NOMO-1 treated with dmso at 0.1 percent for 144 hours (cell line): ENCODE results near the gene MT1G.
"Not testable (repeated sequence)": the region's sequence is repeated elsewhere in the genome, so short reads cannot be mapped to it uniquely, and the experiment has no call there.

Experiments used
- DNase-seq: peaks from one replicate; lab custom pipeline; 2025; ENCODE audit not compliant: unreplicated experiment; lab: John Stamatoyannopoulos, UW

MT1G gene

GRCh38 chr16:56665286-56666261, 2.3 kb downstream of the MT1G start:
- not testable (repeated sequence) for DNase-seq

GRCh38 chr16:56664506-56664905, 3.4 kb downstream of the MT1G start:
- no peak for DNase-seq

DNA sequence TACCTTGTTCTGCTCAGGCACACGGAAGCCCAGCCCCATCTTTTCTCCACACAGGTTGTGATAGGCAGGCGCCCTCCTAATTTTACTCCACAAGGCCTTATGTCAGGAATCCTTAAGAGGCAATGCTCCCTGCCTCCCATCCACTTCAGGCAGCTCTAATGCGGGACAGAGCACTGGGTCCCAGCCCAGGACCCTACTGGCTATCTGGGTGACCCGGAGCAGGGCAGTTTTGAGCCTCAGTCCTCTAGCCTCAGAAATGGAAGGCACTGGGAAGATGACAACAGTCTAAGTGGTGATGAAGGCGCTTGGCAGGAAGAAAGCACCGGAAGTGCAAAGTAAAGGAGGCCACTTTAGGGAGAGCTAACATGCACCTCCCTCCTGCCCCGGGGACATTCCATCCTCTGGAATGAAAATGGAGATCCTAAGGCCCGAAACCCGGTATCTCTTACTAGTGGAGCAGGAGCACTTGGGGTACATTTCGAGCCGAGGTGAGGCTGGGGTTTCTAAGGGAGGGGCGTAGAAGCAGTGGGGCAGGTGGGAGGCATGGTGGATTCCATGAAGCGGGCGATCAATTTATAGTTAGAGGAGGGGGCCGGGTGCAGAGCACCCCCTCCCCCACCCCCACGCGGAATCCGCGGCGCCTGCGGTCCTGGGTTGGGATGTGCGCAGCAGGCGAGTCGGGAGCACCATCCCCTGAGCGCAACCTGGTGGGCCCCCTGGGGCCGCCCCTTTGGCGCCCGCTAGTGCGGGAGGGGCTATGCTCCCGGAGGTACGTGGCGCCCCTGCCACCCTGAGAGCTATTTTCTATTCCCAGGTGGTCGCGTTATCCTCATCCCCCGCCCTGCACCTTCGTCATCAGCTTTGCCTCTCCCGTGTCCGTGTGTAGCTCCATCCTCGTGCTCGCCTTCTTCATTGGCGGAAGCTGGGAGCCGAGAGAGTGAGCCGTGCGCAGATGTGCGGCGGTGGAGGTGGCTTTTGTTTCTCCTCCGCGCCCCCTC, 5.2 kb downstream of the MT1G start:
- DNase-seq: no peak

GRCh38 chr16:56658327-56658875, 9.5 kb downstream of the MT1G start:
- no peak for DNase-seq

DNA sequence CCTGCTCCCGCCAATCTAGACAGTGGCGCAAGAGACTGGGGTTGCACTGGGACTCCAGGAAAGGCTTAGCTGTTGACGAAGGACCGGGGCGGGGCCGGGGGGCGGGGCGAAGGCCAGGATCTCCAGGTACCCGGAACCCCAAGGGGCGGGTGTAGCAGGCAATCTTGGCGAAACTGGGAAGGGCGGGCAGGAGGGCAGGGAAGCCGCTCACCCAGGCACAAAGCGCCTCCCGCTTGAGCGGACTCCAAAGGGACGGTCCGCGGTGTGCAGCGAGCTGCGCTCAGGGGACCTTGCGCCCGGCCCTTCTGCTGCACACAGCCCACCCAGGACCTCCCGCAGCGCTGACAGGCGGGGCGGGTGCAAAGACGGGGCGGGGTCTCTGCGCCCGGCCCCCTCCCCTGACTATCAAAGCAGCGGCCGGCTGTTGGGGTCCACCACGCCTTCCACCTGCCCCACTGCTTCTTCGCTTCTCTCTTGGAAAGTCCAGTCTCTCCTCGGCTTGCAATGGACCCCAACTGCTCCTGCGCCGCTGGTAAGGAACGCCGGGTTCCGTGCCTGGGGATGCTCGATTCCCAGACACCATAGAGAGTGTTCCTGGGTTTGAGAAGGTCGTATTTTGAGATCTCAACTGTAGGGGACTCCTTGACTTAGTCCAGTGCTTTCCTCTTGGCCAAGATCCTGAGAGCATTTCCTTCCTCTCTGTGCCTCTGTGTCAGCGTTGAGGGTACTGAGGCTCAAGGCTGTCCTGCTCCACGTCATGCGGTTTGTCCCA, 10.1 kb downstream of the MT1G start, which contains the start of gene MT1F:
MT1F (plus strand) TSS at position 405 of the 772 bp plus-strand sequence; CDS start at position 505, 100 bp downstream.
- peak; percentile 87 for DNase-seq

DNA sequence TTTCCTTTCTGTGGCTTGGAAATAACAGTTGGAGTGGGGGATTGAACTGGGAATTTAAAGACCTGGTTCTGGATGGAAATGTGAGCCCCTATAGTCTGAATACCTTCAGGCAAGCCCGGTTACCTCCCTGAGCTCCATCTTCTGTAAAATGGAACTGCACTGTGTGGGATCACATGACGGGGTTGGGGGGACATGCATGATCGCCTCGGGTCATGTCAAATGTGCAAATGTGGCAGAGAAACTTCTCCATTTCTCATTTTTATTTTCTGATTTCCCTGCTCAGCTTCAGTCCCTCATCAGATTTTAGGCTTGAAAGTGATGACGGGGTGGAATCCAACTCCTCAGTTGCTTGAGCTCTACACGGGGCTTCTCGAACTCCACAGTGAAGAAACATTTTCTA, 14.6 kb downstream of the MT1G start:
- no peak for DNase-seq

DNA sequence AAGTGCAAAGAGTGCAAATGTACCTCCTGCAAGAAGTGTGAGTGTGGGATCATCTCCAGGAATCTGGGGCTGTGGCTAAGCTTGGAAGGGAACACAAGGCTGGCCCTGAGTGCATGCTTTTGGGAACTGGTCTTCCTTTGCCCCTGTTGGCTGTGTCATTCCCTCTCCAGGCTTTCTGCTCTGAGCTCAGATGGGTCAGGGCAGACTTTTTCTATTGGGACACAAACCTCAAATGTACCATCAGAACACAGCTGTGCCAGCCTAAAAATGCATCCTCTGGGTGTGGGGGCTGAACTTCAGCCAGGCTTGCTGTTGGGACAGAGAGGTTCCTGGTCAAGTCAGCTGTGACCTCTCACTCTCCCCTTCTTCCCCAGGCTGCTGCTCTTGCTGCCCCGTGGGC, 15.3 kb downstream of the MT1G start:
- DNase-seq: no peak

GRCh38 chr16:56651586-56651985, 16.3 kb downstream of the MT1G start, which contains the start of gene MT1B:
TSS of gene MT1B (plus strand) at chr16:56651886. CDS start at chr16:56651954, 68 bp downstream.
- DNase-seq: no peak

DNA sequence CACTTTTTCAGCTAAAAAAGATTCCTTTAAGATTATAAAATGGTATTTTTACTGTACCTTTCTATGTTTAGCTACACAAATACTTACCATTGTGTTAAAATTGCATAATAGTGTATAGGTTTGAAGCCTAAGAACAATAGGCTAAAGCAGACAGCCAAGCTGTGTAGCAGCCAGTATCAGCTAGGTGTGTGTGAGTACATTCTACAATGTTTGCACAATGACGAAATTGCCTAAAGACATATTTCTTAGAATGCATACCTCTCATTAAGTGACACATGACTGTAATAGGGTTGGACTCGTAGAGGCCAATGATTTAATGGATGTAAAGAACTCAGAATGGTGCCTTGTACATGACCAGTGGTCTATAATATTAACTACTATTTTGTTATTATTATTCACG, 18.0 kb downstream of the MT1G start:
- DNase-seq: no peak

DNA sequence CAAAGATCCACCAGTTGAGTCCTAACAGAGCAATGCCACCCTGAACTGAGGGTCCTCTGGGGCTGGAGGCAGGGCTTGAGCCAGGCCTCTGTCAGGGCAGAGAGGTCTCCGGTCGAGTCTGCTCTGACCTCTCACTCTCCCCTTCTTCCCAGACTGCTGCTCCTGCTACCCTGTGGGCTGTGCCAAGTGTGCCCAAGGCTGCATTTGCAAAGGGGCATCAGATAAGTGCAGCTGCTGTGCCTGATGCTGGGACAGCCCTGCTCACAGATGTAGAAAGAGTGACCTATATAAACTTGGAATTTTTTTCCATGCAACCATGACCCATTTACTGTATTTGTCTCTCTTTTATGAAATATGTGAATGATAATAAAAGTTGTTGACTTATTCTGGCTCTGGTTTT, 18.6 kb downstream of the MT1G start:
- no peak for DNase-seq

DNA sequence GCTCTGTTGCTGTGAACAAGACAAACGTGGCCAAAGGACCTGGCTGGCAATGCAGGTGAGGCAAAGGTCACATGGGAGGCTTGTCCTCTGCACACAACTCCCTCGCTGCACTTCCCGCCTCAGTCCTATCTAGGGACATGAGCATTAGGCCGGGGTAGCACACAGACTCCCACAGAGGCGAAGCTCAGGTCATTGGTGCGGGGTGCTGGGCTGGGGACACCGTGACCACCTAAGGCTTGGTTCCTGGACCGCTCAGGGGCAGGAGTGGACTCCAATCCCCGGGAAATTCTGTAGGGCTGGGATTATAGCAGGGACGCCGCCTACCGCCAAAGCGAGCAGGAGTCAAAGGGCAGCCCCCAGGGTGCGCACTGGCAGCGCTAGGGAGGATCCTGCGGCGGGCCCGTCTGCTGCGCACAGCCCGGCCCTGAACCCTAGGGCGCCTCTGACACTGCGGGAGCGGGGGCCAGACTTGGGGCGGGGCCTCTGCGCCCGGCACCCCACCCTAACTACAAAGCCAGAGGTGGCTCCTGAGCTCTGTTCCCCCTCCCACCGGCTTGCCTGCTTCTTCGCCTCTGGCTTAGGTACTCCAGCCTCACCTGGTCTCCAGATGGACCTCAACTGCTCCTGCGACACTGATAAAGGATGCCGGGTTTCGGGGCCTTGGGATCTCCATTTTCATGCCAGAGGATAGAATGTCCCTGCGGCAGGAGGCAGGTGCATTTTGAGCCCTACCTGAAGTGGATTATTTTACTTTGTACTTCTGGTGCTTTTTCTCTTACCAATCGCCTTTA, 20.0 kb downstream of the MT1G start:
- no peak for DNase-seq

DNA sequence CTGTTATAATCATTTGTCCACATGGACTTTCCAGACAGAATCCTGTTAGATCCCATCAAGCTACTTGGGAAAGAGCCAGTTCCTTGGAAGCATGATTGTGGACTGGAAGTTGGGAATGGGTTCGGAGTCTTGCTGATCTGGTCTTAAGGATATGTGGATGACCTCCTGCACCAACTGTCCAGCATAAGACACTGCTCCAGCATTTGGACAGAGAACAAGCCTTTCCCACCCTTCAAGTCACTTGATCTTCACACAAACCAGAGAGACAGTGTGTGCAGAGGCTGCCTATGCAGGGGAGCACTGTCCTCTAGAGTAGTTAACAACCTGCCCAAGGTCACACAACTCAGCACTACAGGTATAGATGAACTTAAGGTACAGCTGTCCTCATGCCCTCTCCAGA, 22.0 kb downstream of the MT1G start:
- no peak for DNase-seq

DNA sequence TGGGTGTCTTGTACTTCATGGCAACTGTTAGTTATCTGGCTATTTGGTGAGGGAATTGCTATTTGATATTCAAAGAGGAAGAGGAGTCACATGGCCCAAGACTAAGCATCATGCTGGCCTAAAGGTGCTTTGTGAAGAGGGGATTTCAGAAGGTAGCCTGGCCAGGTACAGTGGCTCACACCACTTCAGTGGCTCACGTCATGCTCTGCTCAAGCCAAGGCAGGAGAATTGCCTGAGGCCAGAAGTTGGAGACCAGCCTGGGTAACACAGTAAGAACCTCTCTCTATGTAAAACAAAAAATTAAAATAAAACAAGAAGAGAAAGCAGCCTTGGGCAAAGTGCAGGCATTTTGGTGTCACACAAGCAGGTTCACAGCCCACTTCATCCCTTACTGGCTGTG, 22.6 kb downstream of the MT1G start:
- DNase-seq: no peak

DNA sequence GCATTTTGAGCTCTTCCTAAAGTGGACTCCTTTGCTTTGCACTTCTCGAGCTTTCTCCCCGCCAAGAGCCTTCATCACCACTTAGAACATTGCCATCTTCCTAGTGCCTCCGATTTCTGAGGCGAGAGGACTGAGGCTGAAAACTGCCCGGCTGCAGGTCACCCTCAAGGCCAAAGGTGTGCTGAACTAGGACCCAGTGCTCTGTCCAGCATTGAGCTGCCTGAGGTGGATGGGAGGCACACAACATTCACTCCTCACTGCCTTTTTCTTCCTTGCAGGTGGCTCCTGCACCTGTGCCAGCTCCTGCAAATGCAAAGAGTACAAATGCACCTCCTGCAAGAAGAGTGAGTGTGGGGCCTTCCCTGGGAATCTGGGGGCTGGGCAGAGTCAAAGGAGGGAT, 24.0 kb downstream of the MT1G start:
- no peak for DNase-seq

DNA sequence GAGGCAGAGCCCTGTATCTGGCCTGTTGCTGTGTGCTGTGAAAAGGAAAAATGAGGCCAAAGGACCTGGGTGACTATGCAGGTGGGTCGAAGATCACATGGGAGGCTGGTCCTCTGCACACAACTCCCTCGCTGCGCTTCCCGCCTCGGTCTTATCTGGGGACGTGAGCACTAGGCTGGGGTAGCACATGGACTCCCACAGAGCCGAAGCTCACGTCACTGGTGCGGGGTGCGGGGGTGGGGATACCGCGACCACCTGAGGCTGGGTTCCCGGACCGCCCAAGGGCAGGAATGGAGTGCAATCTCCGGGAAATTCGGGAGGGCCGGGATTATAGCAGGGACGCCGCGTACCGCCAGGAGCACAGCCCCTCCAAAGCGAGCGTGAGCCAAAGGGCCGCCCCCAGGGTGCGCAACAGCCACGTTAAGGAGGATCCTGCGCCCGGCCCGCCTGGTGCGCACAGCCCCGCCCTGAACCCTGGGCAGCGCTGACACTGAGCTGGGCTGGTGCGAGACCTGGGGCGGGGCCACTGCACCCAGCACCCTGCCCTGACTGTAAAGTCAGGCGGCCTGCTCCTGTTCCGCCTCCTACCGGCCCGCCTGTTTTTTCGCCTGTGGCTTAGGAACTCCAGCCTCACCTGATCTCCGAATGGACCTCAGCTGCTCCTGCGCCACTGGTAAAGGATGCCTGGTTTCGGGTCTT, 24.6 kb downstream of the MT1G start:
- DNase-seq: peak; percentile 74

DNA sequence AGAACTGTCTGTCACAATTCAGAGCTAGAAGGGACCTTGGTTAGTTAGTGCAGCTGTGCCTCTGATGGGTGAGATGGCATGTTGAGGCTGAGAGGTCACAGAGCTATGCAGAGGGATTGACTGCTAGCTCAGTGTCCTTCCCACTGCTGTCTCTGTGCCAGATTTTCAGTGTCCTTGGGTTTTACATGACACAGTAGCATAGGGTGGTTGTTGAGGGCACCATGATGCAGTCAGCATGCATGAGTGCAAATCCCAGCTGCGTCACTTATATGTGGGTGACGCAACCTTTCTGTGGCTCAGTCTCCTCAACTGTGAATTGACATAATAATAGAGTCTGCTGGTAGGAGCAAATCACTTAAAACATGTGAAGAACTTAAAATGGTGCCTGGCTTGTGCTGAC, 26.7 kb downstream of the MT1G start:
- DNase-seq: no peak

DNA sequence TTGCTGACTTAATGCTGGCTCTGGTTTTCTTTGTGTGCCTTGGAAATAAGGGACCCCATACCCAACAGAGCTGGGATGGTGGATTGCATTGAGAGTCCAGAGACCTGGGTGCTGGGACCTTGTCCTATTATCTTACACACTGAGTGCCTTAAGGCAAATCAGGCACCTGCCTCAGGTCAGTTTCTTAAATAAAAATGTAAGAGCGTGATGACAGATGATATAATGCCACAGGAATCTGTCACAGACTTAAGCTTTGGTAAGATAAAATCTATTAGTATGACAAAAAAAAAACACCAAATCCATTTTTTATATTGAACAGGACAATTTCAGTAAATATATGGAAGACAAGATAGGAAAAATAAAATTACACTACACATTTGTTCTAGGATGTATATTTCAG, 27.8 kb downstream of the MT1G start:
- DNase-seq: no peak

DNA sequence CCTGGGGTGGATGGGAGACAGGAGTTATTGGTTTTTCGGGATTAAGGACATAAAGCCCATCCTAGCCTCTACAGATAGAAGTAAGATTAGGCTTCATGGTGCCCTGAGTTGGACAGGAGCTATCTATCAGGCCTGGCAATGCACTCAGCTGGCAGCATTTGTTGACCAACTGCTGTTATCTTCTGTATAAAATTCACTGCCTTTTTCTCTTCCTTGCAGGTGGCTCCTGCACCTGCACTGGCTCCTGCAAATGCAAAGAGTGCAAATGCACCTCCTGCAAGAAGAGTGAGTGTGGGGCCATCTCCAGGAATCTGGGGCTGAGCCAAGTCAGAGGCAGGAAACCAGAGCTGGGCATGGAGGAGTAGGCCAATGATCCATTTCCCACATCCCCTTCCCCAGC, 28.8 kb downstream of the MT1G start:
- no peak for DNase-seq
